Stimulated activated naive CD8-positive, alpha-beta T cell treated with anti-CD3 and anti-CD28 coated beads, Interleukin-15, Interleukin-2, amounts not matched to agents 100 U/mL and 50 U/mL, for 24 hours (primary cell): ENCODE measurements around the gene LNX2.

ENCODE experiments used
- ATAC-seq: fragments of 150-1000 bp; cut with Tn5 transposase; one replicate; pipeline ENCODE4 v1.10.0; 2021
- DNase-seq: peaks from one replicate; pipeline ENCODE4 v3.0.0; 2021

The LNX2 gene

GRCh38 chr13:27504868-27505194 lies 115.5 kb downstream of the LNX2 start:
- ATAC-seq = no peak
- DNase-seq = no peak

DNA sequence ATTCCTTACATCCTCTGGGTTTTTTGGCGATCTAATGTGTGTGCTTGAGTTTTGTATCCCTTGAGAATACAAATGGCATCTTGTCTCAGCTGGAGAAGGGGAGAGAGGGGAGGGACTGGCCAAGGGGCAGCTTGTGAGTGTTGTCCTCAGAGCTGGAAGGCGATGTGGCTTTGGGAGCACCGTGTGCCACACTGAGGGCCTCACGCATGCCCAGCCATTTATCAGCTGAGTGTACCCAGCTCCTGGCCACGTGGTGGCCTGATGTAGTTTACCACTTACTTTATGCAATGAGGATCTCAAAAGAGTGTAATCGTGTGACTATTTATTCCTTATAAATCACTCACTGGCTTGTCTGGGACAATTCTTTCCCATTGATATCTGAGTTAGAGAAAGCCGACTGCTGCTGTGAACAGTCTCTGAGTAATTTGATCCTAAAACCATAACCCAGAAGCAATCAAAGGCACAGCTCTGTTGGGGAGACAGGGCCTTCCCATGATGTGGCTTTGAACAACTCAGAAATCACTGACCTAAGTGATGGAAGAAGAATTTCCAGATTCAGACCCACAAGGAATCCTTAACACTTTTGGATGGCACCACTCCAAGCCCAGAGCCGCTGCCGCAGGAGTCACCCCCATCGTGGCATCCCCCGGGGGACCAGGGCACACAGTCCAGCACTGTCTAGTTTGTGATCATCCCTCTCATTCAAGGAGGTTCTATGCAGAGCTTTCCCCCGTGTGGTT lies 116.0 kb downstream of the LNX2 start:
- no peak for ATAC-seq
- DNase-seq = no peak

DNA sequence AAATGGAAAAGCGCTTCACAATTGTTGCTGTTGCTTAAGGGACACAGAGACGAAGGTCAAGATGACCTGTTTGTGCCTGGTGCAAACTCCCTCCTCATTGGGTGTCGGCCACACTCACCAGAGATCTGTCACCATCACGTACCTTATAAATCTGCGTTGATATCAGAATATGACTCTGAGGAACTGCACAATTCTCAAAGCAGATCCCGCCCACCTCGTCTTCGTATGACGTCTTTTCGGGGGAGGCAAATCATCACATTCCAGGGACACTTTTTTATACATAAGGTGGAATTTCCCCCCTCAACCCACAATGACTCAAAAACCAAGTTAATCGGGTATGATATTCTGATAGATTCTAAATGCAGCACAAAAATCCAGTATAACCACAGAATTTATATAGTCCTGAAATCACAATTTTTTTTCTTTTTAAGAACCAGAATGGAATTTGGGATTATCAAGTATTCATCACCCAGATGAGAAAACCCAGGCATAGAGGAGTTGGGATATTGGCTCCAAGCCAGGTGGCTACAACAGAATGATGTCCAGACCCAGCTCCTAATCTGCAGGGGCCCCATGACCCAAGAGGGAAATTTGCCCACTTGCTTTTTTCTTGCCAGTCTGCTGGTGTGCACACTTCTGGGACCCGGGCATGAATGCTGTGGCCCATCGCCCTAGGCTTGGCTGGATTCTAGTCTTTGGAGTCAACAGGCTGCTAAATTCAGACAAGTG lies 119.4 kb downstream of the LNX2 start:
- no peak for ATAC-seq
- DNase-seq = no peak

GRCh38 chr13:27497563-27498230 lies 122.6 kb downstream of the LNX2 start:
- ATAC-seq = no peak
- no peak for DNase-seq

- DNase-seq (no peak), ATAC-seq (no peak)
These were observed 123.6 kb downstream of the LNX2 start for GRCh38 chr13:27496536-27497273.

GRCh38 chr13:27496006-27496405 lies 124.3 kb downstream of the LNX2 start:
- ATAC-seq (no peak), DNase-seq (no peak)
